Omental fat pad (tissue), 4 donors: Measurements from ENCODE around the gene DCP1B. TPM values are rescaled to one million over a fixed set of nuclear protein-coding genes. Genes with fewer than 3 reads are reported as not detected.
A peak's percentile ranks its signal among the peaks of the same experiment; 100 is the strongest.
"Not testable (repeated sequence)": the region's sequence is repeated elsewhere in the genome, so short reads cannot be mapped to it uniquely, and the experiment has no call there.

Source experiments
- ATAC-seq: fragments of 150-250 bp; one replicate; pipeline ENCODE4 v1.9.1; 2016; ENCODE audit warnings: mild to moderate bottlenecking, moderate library complexity; ENCODE audit not compliant: low FRiP score
- DNase-seq: peaks from one replicate; pipeline ENCODE4 v3.0.0-alpha.2; 2019; ENCODE audit warnings: low spot score
- total RNA-seq, 4 donors: library from RNA; depleted of rRNA; stranded (reverse); fragments of >200 nt; gene quantifications; one replicate each; pipeline ENCODE4 v1.1.0, GENCODE V29; 2016
- TF ChIP-seq, protein P1 (sequence below), 3 donors: fragments of 450-650 bp; IDR thresholded peaks; one replicate each; pipeline ENCODE4 v1.5.1; 2016 to 2017; ENCODE audit warnings: antibody characterized with exemption in 3 of 3, mild to moderate bottlenecking in 3 of 3, moderate library complexity in 2 of 3

Gene DCP1B
- total RNA-seq, 4 donors from 2014 or later = 7.2 to 19.2 (median 9.9) TPM

DNA sequence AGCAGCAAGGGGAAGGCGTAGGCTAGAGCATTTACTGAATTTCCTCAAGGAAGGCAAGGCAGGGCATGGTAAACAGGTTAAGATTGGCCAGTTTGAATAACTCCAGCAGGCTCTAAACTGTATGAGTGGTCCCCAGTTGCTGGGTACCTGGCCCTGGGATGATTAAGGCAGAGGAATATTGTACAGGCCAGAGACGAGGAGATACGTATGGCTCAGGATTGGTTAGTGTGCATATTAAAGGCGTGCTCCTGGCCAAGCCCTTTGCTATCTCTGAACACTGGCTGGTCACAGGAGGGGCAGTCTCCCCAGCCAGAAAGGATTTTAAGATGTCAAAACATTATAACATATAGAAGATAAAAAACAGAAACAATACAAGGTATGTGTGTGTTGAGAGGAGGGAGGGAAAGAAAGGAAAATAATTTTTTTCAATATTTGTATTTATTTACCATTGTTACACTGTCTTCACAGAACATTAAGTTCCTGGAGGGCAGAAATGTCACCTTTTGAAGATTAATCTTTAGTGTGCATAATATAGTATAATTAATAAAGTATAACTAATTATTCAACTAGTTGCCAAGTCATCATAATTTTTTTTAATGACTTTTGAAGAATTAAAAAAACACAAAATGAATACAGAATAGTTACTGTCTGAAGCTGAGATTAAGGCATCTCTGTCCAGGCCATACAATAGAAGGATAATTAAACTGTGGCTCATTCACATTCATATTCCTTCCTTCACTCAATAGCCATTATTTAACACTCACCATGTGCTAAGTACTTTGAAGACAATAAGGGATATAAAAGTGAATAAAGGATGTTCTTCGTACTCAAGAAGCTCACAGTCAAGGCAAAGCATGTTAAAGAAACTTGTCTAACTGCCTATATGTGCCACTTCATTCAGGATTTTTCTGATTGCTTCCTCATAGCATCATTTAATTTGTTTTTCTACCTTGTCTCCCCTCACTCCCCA is 41.9 kb downstream of the DCP1B start:
- DNase-seq (no peak), ATAC-seq (no peak)
- TF ChIP-seq, protein P1, sequence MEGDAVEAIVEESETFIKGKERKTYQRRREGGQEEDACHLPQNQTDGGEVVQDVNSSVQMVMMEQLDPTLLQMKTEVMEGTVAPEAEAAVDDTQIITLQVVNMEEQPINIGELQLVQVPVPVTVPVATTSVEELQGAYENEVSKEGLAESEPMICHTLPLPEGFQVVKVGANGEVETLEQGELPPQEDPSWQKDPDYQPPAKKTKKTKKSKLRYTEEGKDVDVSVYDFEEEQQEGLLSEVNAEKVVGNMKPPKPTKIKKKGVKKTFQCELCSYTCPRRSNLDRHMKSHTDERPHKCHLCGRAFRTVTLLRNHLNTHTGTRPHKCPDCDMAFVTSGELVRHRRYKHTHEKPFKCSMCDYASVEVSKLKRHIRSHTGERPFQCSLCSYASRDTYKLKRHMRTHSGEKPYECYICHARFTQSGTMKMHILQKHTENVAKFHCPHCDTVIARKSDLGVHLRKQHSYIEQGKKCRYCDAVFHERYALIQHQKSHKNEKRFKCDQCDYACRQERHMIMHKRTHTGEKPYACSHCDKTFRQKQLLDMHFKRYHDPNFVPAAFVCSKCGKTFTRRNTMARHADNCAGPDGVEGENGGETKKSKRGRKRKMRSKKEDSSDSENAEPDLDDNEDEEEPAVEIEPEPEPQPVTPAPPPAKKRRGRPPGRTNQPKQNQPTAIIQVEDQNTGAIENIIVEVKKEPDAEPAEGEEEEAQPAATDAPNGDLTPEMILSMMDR (IDR thresholded peaks at IDR 0.05) = no peak

DNA sequence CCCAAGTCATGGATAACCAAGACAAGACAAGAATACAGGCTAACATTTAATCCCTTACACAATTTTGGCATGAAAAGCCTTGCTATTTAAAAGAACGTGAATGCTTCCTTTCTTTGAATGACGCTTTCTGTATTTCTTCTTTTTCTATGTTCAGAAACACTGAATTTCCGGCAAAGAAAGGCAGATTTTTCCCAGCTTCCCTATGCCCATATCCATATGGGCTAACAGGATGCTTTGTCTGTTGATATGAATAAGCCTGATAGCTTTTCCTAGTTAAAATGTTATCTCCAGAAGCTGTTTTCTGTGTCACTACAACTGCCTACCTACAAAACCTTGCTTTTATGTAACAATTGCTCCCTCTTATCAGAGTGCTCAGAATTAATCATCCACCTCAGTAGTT is 47.5 kb downstream of the DCP1B start:
- DNase-seq (no peak), ATAC-seq (no peak)
- TF ChIP-seq, protein P1 (IDR thresholded peaks at IDR 0.05) = no peak

DNA sequence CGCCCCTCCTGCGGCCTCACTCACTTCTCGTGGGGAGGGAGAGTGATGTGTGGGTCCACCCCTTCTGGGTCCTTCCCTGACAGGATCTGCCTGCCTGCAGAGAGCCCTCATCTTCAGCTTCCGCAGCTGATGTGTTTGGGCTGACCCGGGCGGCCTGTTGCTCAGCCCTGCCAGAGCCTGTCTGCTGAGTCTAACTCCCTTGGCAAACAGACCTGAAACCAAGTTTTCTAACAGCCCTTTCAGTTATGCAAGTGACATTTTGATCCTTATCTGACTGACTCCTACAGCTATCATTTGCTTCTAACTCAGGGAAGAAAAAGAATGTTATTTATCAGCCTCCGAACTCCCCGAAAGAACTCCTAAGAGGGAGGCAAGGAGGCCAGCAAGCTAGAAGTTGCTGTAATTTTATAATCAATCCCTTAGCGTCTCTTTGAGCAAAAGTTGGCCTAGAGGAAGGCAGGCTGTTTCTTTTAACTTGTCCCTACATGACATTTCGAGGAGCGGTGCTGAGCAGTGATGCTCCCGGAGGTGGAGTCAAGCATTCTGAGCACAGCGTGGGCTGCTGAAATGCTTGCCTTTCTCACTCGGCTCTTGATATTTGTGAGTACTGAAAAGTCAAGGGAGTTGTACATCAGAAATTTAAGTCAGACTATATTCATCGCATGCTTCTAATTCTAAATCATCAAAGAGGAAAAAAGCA is 54.3 kb downstream of the DCP1B start:
- TF ChIP-seq, protein P1 (IDR thresholded peaks at IDR 0.05) = no peak
- DNase-seq = no peak
- peak; percentile 63 for ATAC-seq

DNA sequence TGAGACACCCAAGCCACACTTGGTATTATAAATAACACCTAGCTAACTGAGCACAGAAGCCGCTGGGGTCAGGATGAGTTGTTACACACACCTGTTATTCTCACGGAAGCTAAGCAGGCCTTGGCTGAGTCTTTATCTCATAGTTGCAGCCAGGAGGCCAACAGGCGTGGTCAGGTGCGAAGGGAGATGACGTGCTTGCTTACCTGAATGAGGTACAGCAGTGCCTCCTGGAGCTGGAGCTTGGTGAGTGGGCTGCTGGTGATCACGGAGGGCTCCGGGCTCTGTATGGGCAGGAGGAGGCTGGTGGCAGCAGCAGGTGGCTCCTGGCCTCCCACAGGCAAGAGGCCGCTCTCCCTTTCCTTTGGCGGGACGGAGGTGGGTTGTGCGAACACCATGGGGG is 55.4 kb downstream of the DCP1B start:
- TF ChIP-seq, protein P1 (IDR thresholded peaks at IDR 0.05) = no peak
- ATAC-seq = no peak
- no peak for DNase-seq

DNA sequence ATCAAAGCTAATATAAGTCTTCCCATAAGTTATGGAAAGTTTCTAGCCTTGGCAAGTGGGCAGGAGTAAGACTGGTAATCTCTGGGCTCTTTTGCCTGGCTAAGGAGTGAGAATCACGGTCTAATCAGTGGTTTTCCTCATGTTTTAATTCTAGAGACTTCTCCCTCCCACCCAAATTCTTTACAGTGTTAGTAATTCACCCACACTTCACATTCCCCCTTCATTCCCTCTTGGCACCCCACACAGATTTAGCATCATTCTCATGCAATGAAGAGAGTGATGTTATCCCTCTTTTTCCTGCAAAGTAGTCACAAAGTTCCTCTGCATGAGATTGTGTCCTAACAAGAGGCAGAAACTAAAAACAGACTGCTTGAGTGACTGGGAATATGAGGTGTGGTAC is 57.2 kb downstream of the DCP1B start:
- TF ChIP-seq, protein P1 (IDR thresholded peaks at IDR 0.05) = no peak
- DNase-seq = no peak
- peak; percentile 59 for ATAC-seq

DNA sequence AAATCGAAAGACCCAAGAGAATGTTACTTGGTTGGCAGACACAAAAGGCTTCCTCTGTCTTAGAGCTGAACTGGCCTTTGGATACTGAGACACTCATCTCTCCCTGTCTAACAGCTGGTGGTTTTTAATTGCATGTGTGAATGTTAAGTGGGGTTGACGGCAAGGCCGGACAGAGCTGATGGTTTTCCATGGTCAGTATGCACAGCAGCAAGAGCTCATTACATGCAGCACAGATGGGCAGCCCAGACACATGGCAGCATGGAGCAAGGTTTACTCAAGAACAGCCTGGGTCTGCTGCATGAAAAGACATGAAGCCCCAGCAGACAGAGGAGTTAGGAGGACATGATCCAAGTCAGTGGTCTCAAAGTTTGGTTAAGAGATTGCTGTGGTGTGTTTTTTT is 58.0 kb downstream of the DCP1B start:
- TF ChIP-seq, protein P1 (IDR thresholded peaks at IDR 0.05) = no peak
- no peak for DNase-seq
- no peak for ATAC-seq

DNA sequence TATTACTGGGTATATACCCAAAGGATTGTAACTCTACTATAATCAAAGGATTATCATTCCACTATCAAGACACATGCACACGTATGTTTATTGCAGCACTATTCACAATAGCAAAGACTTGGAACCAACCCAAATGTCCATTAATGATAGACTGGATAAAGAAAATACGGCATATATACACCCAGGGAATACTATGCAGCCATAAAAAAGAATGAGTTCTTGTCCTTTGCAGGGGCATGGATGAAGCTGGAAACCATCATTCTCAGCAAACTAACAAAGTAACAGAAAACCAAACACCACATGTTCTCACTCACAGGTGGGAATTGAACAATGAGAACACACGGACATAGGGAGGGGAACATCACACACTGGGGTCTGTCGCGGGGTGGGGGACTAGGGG is 58.8 kb downstream of the DCP1B start:
- not testable (repeated sequence) for ATAC-seq

More for the DNA sequence above, 58.8 kb downstream of the DCP1B start:
- not testable (repeated sequence) for DNase-seq
